Measurements from ENCODE around the gene FBN3.
"Not testable (repeated sequence)": the region's sequence is repeated elsewhere in the genome, so short reads cannot be mapped to it uniquely, and the experiment has no call there.

Gene FBN3

GRCh38 chr19:8056533-8056932, 92.9 kb downstream of the FBN3 start:
- no peak for DNase-seq (ENCODE audit: low read depth)

DNA sequence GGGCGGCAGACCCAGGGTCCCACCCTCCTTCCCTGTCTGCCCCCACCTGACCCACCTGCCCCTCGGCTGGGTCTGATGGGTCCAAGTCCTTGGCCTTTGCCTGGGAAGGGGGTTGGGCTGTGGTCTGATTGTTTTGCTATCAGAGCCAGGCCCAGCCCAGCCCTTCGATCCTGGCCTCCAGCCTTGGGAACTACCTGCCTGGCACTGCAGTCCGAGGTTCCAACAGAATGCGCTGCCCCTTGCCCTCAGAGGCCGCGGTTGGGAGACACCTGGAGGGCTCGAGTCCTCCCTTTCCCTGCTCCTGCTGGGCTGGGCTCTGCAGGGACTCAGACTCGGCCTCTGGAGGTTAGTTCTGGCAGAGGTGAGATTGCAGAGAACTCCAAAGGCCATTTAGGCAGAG, 95.2 kb downstream of the FBN3 start:
- DNase-seq (ENCODE audit: low read depth): no peak

DNA sequence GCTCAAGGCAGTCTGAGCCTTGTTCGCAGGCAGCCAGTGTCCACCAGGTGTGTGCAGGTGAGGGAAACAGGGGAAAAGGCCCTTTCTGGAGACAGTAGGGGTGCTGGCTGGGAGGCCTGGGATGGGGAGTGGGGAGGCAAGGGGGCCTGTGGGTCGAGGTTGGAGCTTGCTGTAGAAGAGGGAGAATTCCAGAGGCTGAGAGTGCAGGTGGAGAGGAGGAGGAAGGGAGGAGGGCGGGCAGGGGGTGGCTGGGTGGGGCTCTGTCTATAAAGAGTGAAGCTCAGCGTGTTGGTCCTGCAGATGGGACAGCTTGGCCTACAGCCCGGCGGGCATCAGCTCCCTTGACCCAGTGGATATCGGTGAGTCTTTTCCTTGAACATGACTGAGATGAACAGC, 96.9 kb downstream of the FBN3 start, which contains the start of gene CCL25:
Gene CCL25 (plus strand): TSS at position 297 of the 396 bp plus-strand sequence. CDS start 290 bp downstream, outside the sequence.
- no peak for DNase-seq (ENCODE audit: low read depth)

GRCh38 chr19:8050274-8051096, 98.9 kb downstream of the FBN3 start:
- peak; percentile 18 for DNase-seq (ENCODE audit: low read depth)

DNA sequence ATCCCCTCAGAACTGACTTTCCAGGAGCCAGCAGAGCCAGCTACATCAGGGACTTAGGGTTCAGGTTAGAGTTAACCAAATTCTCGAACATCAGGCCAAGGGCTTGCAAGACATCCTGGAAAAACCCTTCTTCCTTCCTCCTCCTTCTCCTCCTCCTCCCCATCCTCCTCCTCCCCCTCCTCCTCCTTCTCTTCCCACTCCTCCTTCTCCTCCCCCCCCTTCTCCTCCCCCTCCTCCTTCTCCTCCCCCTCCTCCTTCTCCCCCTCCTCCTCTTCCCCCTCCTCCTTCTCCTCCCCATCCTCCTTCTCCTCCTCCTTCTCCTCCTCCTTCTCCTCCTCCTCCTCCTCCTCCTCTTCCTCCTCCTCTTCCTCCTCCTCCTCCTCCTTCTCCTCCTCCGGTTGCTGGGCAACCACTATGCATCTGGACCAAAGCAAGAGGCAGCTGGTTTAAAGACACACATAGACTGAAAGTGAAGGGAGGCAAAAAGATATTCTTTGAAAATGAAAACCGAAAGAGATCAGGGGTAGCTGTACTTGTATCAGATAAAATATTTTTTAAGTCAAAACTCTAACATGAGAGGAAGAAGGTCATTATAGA, 102.7 kb downstream of the FBN3 start:
- DNase-seq (ENCODE audit: low read depth): no peak

DNA sequence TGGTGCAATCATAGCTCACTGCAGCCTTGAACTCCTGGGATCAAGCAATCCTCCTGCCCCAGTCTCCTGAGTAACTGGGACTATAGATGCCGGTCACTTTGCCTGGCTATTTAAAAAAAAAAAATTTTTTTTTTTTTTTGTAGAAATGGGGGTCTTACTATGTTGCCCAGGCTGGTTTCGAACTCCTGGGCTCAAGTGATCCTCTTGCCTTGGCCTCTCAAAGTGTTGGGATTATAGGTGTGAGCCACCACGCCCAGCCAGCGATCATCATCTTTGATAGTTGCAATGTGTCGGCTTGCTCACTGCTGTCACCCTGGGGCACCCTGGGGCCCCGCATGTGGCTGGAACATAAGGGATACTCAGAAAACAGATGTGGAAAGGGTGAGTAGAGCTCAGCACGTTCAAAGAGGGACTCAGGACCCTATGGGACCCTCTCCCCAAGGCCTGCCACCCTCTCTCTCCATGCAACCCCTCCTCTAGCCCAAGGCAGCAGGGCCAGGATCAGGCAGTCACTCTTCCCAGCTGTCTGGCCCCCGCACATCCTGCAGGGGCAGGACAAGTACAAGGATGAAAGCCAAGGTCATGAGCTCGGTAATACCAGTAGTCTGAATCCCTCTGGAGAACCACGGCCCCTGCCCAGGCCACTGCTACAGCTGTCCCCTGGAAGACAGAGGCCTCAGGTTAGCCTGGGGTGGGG, 103.4 kb downstream of the FBN3 start:
- no peak for DNase-seq (ENCODE audit: low read depth)

- DNase-seq (ENCODE audit: low read depth): no peak
Observed at GRCh38 chr19:8044018-8044417, 105.4 kb downstream of the FBN3 start.

GRCh38 chr19:8042900-8043299, 106.5 kb downstream of the FBN3 start:
- DNase-seq (ENCODE audit: low read depth): no peak

DNA sequence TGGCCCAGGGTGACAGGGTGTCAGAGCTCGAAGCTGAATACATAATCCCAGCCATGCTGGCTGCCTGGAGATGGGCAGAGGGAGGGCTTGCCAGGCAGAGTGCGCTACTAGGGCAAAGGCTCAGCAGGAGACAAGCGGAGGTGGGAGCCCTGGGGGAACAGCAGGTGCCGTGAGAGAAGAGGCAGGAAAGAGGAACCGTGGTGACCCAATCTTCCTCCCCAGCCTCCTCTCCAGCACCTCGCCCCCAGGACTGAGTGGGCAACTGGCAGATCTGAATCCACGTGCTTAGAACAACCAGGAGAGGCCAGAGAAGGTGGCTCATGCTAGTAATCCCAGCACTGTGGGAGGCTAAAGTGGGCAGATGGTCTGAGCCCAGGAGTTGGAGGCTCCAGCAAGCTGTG, 107.9 kb downstream of the FBN3 start:
- no peak for DNase-seq (ENCODE audit: low read depth)

DNA sequence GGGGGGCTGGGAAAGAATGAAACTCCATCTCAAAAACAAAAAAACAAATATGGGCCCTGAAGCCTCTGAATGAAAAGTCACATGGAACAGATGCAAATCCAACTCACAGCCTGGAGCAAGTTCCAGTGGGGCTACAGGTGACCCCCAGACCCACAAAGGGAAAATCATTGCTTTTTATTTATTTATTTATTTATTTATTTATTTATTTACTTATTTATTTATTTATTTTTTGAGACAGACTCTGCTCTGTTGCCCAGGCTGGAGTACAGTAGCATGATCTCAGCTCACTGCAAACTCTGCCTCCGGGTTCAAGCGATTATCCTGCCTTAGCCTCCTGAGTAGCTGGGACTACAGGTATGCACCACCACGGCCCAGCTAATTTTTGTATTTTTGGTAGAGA, 110.2 kb downstream of the FBN3 start:
- DNase-seq (ENCODE audit: low read depth): no peak

- no peak for DNase-seq (ENCODE audit: low read depth)
Observed at GRCh38 chr19:8038815-8039214, 110.6 kb downstream of the FBN3 start.

DNA sequence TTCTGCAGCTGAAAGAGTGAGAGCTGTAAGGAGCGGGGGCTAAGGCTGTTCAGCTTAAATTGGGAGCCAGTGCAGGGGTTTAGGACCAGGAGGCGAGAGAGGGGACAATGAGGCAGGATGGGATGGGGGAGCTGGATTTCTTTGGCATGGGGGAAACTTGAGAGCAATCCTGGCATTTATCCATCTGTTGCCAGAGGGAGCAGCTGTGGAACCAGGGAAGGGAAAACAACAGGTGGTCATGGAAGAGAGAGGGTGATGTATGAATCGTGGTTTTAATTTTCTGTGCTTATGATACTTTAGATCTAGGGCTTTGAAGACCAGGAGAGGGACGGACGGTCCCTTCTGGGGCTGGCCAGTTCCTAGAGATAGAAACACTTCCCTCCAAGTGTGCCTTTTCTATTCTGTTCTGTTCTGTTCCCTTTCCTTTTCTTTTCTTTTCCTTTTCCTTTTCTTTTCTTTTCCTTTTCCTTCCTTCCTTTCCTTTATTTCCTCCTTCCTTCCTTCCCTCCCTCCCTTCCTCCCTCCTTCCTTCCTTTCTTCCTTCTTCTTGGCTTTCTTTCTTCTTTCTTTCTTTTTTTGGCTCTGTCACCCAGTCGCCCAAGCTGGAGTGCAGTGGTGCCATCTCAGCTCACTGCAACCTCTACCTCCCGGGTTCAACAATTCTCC, 112.8 kb downstream of the FBN3 start:
- DNase-seq (ENCODE audit: low read depth): no peak

- no peak for DNase-seq (ENCODE audit: low read depth)
Observed at GRCh38 chr19:8034178-8034525, 115.2 kb downstream of the FBN3 start.

DNA sequence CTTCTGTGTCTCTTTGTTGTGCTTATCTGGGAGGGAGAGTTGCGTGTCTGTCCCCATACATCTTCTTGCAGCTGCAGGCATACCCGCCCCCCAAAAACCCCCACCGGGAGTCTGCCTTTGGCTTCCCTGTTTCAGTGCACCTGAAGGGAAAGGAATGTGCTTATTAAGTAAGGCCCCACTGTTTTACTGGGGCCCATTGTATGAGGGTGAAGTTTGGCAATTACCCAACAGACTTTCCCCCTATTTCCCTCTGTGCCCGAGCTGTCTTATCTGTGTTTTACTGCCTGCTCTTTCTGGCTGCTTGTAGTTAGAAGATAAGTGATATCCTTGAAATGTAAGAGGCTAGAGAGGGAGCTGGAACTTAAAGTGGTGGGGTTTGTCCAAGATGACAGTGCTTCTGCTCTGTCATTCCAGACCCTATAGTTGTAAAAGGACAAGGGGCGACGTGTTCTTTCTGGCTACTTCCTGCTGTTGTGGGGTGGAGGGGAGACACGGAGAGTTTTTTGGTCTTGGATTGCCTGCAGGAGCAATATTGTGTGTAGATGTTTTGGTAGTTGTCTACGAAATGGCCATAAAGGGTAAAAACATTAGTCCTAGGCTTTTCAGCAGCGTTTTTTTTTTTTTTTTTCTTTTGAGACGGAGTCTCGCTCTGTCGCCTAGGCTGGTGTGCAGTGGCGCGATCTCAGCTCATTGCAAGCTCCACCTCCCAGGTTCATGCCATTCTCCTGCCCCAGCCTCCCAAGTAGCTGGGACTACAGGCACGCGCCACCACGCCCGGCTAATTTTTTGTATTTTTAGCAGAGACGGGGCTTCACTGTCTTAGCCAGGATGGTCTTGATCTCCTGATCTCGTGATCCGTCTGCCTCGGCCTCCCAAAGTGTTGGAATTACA, 115.9 kb downstream of the FBN3 start:
- not testable (repeated sequence) for DNase-seq (ENCODE audit: low read depth)

DNA sequence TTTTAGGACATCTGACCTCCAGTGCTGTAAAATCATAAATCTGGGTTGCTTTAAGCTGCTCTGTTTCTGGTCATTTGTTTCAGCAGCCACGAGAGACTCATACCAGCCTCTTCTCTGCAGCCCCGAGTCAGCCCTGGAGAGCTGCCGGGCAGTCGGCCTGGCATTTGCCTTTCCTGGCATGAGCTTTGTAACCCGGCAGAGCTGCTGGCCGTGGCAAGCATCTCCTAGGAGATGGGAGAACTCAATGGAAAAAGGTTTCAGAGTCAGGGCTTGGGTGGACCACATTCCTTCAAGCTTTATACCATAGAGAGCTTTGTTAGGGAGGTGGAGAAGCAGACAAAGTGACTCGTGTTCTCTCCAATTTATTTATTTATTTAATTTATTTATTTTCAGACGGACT, 118.4 kb downstream of the FBN3 start:
- DNase-seq (ENCODE audit: low read depth): no peak

DNA sequence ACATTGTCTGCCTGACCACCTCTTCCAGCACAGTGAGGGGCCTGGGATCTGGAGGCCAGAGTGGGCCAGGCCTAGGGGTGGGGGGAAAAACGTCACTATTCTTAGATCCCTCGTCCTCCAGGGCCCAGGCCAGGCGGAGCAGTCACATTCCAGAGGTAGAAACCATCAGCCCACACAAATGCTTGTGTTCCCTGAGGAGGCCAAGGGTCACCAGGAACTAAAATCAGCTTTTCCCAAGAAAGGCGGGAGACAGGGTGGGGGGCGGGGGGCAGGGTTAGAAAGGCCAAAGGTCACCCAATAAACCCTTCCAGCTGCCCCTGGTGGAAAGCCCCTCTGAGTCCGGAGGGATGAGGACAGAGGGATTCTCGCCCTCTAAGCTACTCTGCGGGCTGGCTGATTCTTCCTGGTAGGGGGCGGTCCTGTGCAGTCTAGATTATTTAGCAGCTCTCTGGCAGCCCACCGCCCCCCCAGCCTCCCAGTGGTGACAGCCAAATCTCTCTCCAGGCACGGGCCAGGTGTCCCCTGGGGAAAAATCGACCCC, 120.4 kb downstream of the FBN3 start:
- DNase-seq (ENCODE audit: low read depth): no peak

DNA sequence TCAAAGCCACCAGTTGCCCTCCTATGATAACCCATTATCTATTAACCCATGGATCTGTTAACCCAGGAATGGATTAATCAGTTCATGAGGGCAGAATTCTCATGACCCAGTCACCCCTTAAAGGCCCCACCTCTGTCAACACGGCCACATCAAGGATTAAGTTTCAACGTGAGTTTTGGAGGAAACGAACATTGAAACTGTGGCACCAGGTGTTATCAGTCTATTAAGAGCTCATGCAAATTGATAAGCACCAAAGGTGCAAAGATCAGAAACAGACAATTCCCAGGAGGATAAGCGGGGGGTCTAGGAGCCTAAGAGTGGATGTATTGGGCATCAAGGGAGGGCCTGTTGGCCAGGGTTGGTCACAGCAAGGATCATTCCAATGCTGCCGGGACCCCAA, 124.1 kb downstream of the FBN3 start:
- DNase-seq (ENCODE audit: low read depth): no peak

- DNase-seq (ENCODE audit: low read depth): not testable (repeated sequence)
Observed at GRCh38 chr19:8024256-8024655, 125.1 kb downstream of the FBN3 start.

- no peak for DNase-seq (ENCODE audit: low read depth)
Observed at GRCh38 chr19:8023371-8023770, 126.0 kb downstream of the FBN3 start.

GRCh38 chr19:8022275-8022674, 127.1 kb downstream of the FBN3 start:
- DNase-seq (ENCODE audit: low read depth): no peak

- no peak for DNase-seq (ENCODE audit: low read depth)
Observed at GRCh38 chr19:8021374-8021773, 128.0 kb downstream of the FBN3 start.
